Activated B cell treated with CpG ODN at 0.5 μM for 24 hours (primary cell): ENCODE results near the gene NBR1. TPM values are rescaled to one million over a fixed set of nuclear protein-coding genes. Genes with fewer than 3 reads are reported as not detected.
"Not testable (repeated sequence)": the region's sequence is repeated elsewhere in the genome, so short reads cannot be mapped to it uniquely, and the experiment has no call there.

ENCODE experiments used
- ATAC-seq: fragments of 200-7000 bp; cut with Tn5 transposase; one replicate; pipeline ENCODE4 v1.10.0; 2021; ENCODE audit warnings: low read depth, mild to moderate bottlenecking, moderate library complexity
- CTCF ChIA-PET: fragments of 350-600 bp; sonication (Branson Sonifier 250); formaldehyde crosslinking; loops from one replicate; lab custom pipeline; 2021; ENCODE audit warnings: antibody characterized with exemption; lab: Charles Lee
- POLR2A ChIA-PET: fragments of 350-600 bp; sonication (Branson Sonifier 250); formaldehyde crosslinking; loops from one replicate; lab custom pipeline; 2021; ENCODE audit warnings: antibody characterized with exemption; lab: Charles Lee
- DNase-seq: peaks from one replicate; pipeline ENCODE4 v3.0.0; 2022
- H3K27ac Mint-ChIP-seq: one replicate; pipeline ENCODE4 v1.8.0; 2020; ENCODE audit warnings: mixed read lengths
- H3K27me3 Mint-ChIP-seq: one replicate; pipeline ENCODE4 v1.8.0; 2021; ENCODE audit warnings: mixed read lengths
- H3K36me3 Mint-ChIP-seq: one replicate; pipeline ENCODE4 v1.8.0; 2021; ENCODE audit warnings: low read depth, mixed read lengths
- H3K4me1 Mint-ChIP-seq: one replicate; pipeline ENCODE4 v1.8.0; 2021; ENCODE audit warnings: mixed read lengths
- H3K4me3 Mint-ChIP-seq: one replicate; pipeline ENCODE4 v1.8.0; 2020; ENCODE audit warnings: mild to moderate bottlenecking, mixed read lengths
- H3K9me3 Mint-ChIP-seq: one replicate; pipeline ENCODE4 v1.8.0; 2020; ENCODE audit warnings: mixed read lengths
- CTCF ChIP-seq: fragments of 200-600 bp; IDR thresholded peaks from one replicate; pipeline ENCODE4 v1.8.0; 2022; ENCODE audit warnings: antibody characterized with exemption, mild to moderate bottlenecking
- intact Hi-C: fragments of 100-400 bp; cut with micrococcal nuclease; formaldehyde crosslinking; loops from one replicate; pipeline ENCODE4 v1.15.1; 2024
- total RNA-seq: library from RNA; stranded (reverse); gene quantifications from 2 replicates; pipeline ENCODE4 v1.2.3, GENCODE V29; 2022

Gene NBR1
- 42.2 and 44.8 TPM in 2 replicates for total RNA-seq

GRCh38 chr17:43170766-43171585, at the start of gene NBR1:
TSS of gene NBR1 (plus strand) at chr17:43171214. CDS start at chr17:43175800, 4,586 bp downstream.
- no peak for TF ChIP-seq CTCF
- H3K4me3 Mint-ChIP-seq: no peak within 1 kb of the TSS
- POLR2A ChIA-PET: interaction anchor here (0.6 to 2.2 kb wide), 19 partner anchors 12 to 988 kb away, joined by 3 to 73 read pairs (median 7); partner anchors contain the start of genes BECN1, BRCA1, DHX8 and RND2
- ATAC-seq (peak; percentile 74), DNase-seq (peak; percentile 86)
- peaks cover 13% of the 10 kb centered on the region for H3K4me1 Mint-ChIP-seq
- no peaks in the 10 kb centered on the region for H3K9me3 Mint-ChIP-seq
- H3K27ac Mint-ChIP-seq: no peak within 1 kb of the TSS
- CTCF ChIA-PET: interaction anchor here (0.9 to 1.8 kb wide), 5 partner anchors 41 to 173 kb away, joined by 3 to 7 read pairs (median 4); partner anchors contain the start of gene TMEM106A
- H3K36me3 Mint-ChIP-seq: peaks cover 24% of the 10 kb centered on the region
- H3K27me3 Mint-ChIP-seq: no peaks in the 10 kb centered on the region
- intact Hi-C loops: loop anchor here (1.0 to 2.0 kb wide), 9 partner anchors 41 to 492 kb away; partner anchors contain the start of genes BRCA1, DHX8, IFI35 and PSME3

- ChIA-PET POLR2A (interaction anchor here (0.6 to 2.5 kb wide), 11 partner anchors 44 to 263 kb away, joined by 3 to 29 read pairs (median 6); partner anchors contain the start of genes NBR1, RND2, RPL27 and TMEM106A), CTCF (no interaction called here)
- intact Hi-C loops: loop anchor here (1.0 to 2.0 kb wide), 5 partner anchors 45 to 358 kb away; partner anchors contain the start of genes DHX8, RPL27, TMEM106A and VAT1
- Mint-ChIP-seq H3K4me1 (peaks cover 44% of the 10 kb centered on the region), H3K36me3 (peaks cover 21% of the 10 kb centered on the region), H3K9me3 (no peaks in the 10 kb centered on the region), H3K4me3 (peak within 1 kb of the TSS; percentile 98), H3K27ac (peak within 1 kb of the TSS; percentile 90), H3K27me3 (no peaks in the 10 kb centered on the region)
- no peak for TF ChIP-seq CTCF
- peak; percentile 98 for ATAC-seq
- DNase-seq: peak; percentile 77
These were observed 45.7 kb upstream of the NBR1 start, which contains the start of gene BRCA1 for GRCh38 chr17:43125133-43125966. TSS of gene BRCA1 (minus strand) at chr17:43125364. CDS start at chr17:43124096, 1,268 bp downstream.

GRCh38 chr17:43125967-43126910, 44.8 kb upstream of the NBR1 start:
- ATAC-seq (no peak), DNase-seq (no peak)
- CTCF ChIA-PET: no interaction called here
- no peaks in the 10 kb centered on the region for H3K27me3 Mint-ChIP-seq
- no peak for TF ChIP-seq CTCF
- POLR2A ChIA-PET: interaction anchor here (1.7 to 2.5 kb wide), 3 partner anchors 44 to 189 kb away, joined by 5 to 29 read pairs (median 10); partner anchors contain the start of gene RPL27
- peaks cover 44% of the 10 kb centered on the region for H3K4me1 Mint-ChIP-seq
- peaks cover 21% of the 10 kb centered on the region for H3K36me3 Mint-ChIP-seq
- intact Hi-C loops: loop anchor here (1.0 to 2.0 kb wide), 5 partner anchors 44 to 357 kb away; partner anchors contain the start of genes DHX8, RPL27, TMEM106A and VAT1
- H3K4me3 Mint-ChIP-seq: peak overlapping the region; percentile 98
- H3K9me3 Mint-ChIP-seq: no peaks in the 10 kb centered on the region
- H3K27ac Mint-ChIP-seq: peak overlapping the region; percentile 90

- Mint-ChIP-seq H3K27me3 (no peaks in the 10 kb centered on the region), H3K4me3 (no peak overlapping the region), H3K36me3 (peaks cover 22% of the 10 kb centered on the region), H3K9me3 (no peaks in the 10 kb centered on the region), H3K4me1 (peaks cover 44% of the 10 kb centered on the region), H3K27ac (no peak overlapping the region)
- no peak for TF ChIP-seq CTCF
- ATAC-seq (no peak), DNase-seq (no peak)
- CTCF ChIA-PET: no interaction called here
- intact Hi-C loops: no loop called here
- POLR2A ChIA-PET: interaction anchor here (0.6 to 0.9 kb wide), 2 partner anchors 31 to 43 kb away, joined by 3 to 6 read pairs; no protein-coding TSS in a partner anchor
These were observed 44.1 kb upstream of the NBR1 start for GRCh38 chr17:43126911-43127290.

GRCh38 chr17:43127333-43127876, 43.6 kb upstream of the NBR1 start:
- ATAC-seq, H3K27me3 Mint-ChIP-seq, CTCF ChIA-PET, intact Hi-C loops, DNase-seq, H3K9me3 Mint-ChIP-seq: not testable (repeated sequence)
- H3K4me3 Mint-ChIP-seq: peak overlapping the region; percentile 57
- peaks cover 26% of the 10 kb centered on the region for H3K36me3 Mint-ChIP-seq
- H3K27ac Mint-ChIP-seq: peak overlapping the region; percentile 56
- POLR2A ChIA-PET: interaction anchor here (0.6 to 0.9 kb wide), 2 partner anchors 31 to 43 kb away, joined by 3 to 6 read pairs; no protein-coding TSS in a partner anchor
- H3K4me1 Mint-ChIP-seq: peaks cover 44% of the 10 kb centered on the region
